GM12878 (cell line): ENCODE measurements around the gene KIAA1328. TPM values are rescaled to one million over a fixed set of nuclear protein-coding genes. Genes with fewer than 3 reads are reported as not detected.

Experiments
- ATAC-seq: fragments of 200-7000 bp; cut with Tn5 transposase; 3 replicates; pipeline ENCODE4 v1.9.1; 2020; ENCODE audit warnings: mild to moderate bottlenecking, moderate library complexity
- BruUV-seq: library from RNA; stranded (reverse); fragments of 400-500 nt; replicated peaks from 2 replicates; lab custom pipeline; 2021; lab: Mats Ljungman, UMichigan
- CTCF ChIA-PET: fragments of 300-600 bp; sonication (Branson Sonifier 250); formaldehyde crosslinking; extraction: SDS; loops from one replicate; lab custom pipeline; 2021; ENCODE audit warnings: inconsistent platforms; lab: Yijun Ruan, JAX
- POLR2A ChIA-PET: fragments of 350-600 bp; formaldehyde crosslinking; extraction: SDS; loops from one replicate; lab custom pipeline; 2021; ENCODE audit warnings: inconsistent platforms; lab: Charles Lee
- RAD21 ChIA-PET: fragments of 300-600 bp; sonication (Branson Sonifier 250); formaldehyde crosslinking; loops from one replicate; lab custom pipeline; 2023; ENCODE audit warnings: antibody characterized with exemption; ENCODE audit not compliant: unreplicated experiment; lab: Charles Lee
- SMC1A ChIA-PET: fragments of 300-600 bp; sonication (Branson Sonifier 250); formaldehyde crosslinking; loops from one replicate; lab custom pipeline; 2023; ENCODE audit not compliant: unreplicated experiment, uncharacterized antibody; lab: Charles Lee
- DNase-seq: peaks from one replicate; pipeline ENCODE4 v3.0.0-alpha.2; 2011; ENCODE audit warnings: low read depth, low spot score
- FAIRE-seq: peaks from 3 replicates; lab custom pipeline; 2011; peaks lifted over from hg19 to GRCh38; lab: Jason Lieb, UNC
- H2AFZ ChIP-seq: 2 replicates; pipeline ENCODE4 v1.6.0; 2011; ENCODE audit warnings: low read depth, low read length, control low read depth; ENCODE audit not compliant: control insufficient read depth
- H3K27ac ChIP-seq: 2 replicates; pipeline ENCODE4 v1.5.1; 2011; ENCODE audit warnings: control low read depth; ENCODE audit not compliant: control insufficient read depth, insufficient read depth
- H3K27me3 ChIP-seq, 2 experiments: replicated peaks in 1 of 2; 2 replicates each; pipeline versions ENCODE4 v1.6.0 to v1.6.1; 2011; ENCODE audit warnings: low read length in 1 of 2; ENCODE audit not compliant: control insufficient read depth in 2 of 2, insufficient read depth in 2 of 2
- H3K36me3 ChIP-seq, 2 experiments: 2 replicates each; pipeline ENCODE4 v1.5.1; 2011; ENCODE audit warnings: low read length in 1 of 2; ENCODE audit not compliant: control insufficient read depth in 2 of 2, insufficient read depth in 2 of 2
- H3K4me1 ChIP-seq: 2 replicates; pipeline ENCODE4 v1.6.1; 2011; ENCODE audit warnings: mild to moderate bottlenecking, low read length, moderate library complexity, mixed read lengths; ENCODE audit not compliant: control insufficient read depth, insufficient read depth
- H3K4me2 ChIP-seq: 2 replicates; pipeline ENCODE4 v1.6.0; 2011; ENCODE audit warnings: control low read depth; ENCODE audit not compliant: control insufficient read depth, insufficient read depth
- H3K4me3 ChIP-seq: fragments of 200-600 bp; sonication (generic); 2 replicates; pipeline ENCODE4 v1.5.1; 2016
- H3K79me2 ChIP-seq: 2 replicates; pipeline ENCODE4 v1.6.0; 2011; ENCODE audit warnings: low read length; ENCODE audit not compliant: control insufficient read depth, insufficient read depth
- H3K9ac ChIP-seq: 2 replicates; pipeline ENCODE4 v1.8.0; 2011; ENCODE audit warnings: low read length, control low read depth, mixed read lengths; ENCODE audit not compliant: control insufficient read depth, insufficient read depth
- H3K9me3 ChIP-seq: replicated peaks from 3 replicates; pipeline ENCODE4 v1.5.1; 2011; ENCODE audit warnings: mild to moderate bottlenecking, low read length; ENCODE audit not compliant: control insufficient read depth, insufficient read depth
- H4K20me1 ChIP-seq: 2 replicates; pipeline ENCODE4 v1.6.0; 2011; ENCODE audit not compliant: control insufficient read depth, insufficient read depth
- EP300 ChIP-seq, 2 experiments: fragments of 150-350 bp in 1 of 2; IDR thresholded peaks; 2 replicates each; pipeline ENCODE4 v1.6.1; 2011 to 2012; ENCODE audit warnings: low read depth in 2 of 2, low read length in 2 of 2, borderline replicate concordance in 1 of 2, improper control_type of control experiment in 1 of 2, inconsistent platforms in 1 of 2; ENCODE audit not compliant: control insufficient read depth in 1 of 2
- PAX5 ChIP-seq: IDR thresholded peaks from 2 replicates; pipeline ENCODE4 v1.6.1; 2011; ENCODE audit warnings: low read depth, low read length, borderline replicate concordance
- POLR2AphosphoS5 ChIP-seq: IDR thresholded peaks from 2 replicates; pipeline ENCODE4 v1.6.1; 2011; ENCODE audit warnings: mild to moderate bottlenecking, low read length, inconsistent platforms
- ZBTB4 ChIP-seq: fragments of 450-650 bp; formaldehyde crosslinking; IDR thresholded peaks from 2 replicates; pipeline ENCODE4 v1.4.0; 2022; ENCODE audit warnings: mild to moderate bottlenecking, moderate library complexity
- ZNF622 ChIP-seq: fragments of 450-650 bp; IDR thresholded peaks from 2 replicates; pipeline ENCODE4 v1.6.1; 2017; ENCODE audit warnings: mild to moderate bottlenecking, inconsistent platforms
- WGBS: methylation state at CpG from one replicate; pipeline ENCODE4 v1.1.6; 2016; ENCODE audit warnings: low lambda C conversion rate; ENCODE audit not compliant: insufficient replicate concordance, insufficient coverage; ENCODE audit errors: missing lambda C conversion rate; 5-methylcytosine and 5-hydroxymethylcytosine counted together
- in situ Hi-C: fragments of 300-500 bp; cut with MboI; formaldehyde crosslinking; loops from 9 replicates; pipeline ENCODE4 v1.14.3; 2018; ENCODE audit warnings: mixed read lengths
- intact Hi-C: fragments of 100-400 bp; cut with micrococcal nuclease; formaldehyde crosslinking; loops from one replicate; pipeline ENCODE4 v1.14.2; 2022; ENCODE audit not compliant: unreplicated experiment
- polyA plus RNA-seq, 11 experiments: library from polyadenylated mRNA; depleted of rRNA in 4 of 11; unstranded in 6 of 11; stranded (reverse) in 5 of 11; fragments of >200 nt; fragmentation: Nextera tagmentation in 4 of 11; fragmentation: Illumina TruSeq in 1 of 11; extraction: Ambion mirVana in 4 of 11; extraction: Trizol in 1 of 11; gene quantifications; 1 replicate in 1 of 11; 2 replicates in 10 of 11; pipeline versions ENCODE4 v1.2.1 to v1.2.3, GENCODE V29; 2011 to 2016; ENCODE audit warnings: inconsistent platforms in 2 of 11, missing spikeins in 2 of 11, low read depth in 1 of 11
- total RNA-seq, 4 experiments: library from RNA; depleted of rRNA in 3 of 4; stranded (reverse); fragments of >200 nt in 3 of 4; fragmentation: Illumina TruSeq in 1 of 4; extraction: Trizol in 1 of 4; gene quantifications; 2 replicates each; pipeline versions ENCODE4 v1.2.1 to v1.2.3, GENCODE V29; 2013 to 2021

Gene KIAA1328
- total and polyA plus RNA-seq, 10 of the 15 experiments (the other 5 are each of a cell fraction or from before 2014, with no cell fraction given) = 3.1 to 7.1 (median 4.6) TPM

GRCh38 chr18:37244618-37245017 lies 415.7 kb downstream of the KIAA1328 start:
- intact Hi-C loops = no loop called here
- Histone ChIP-seq H3K79me2 (no peaks in the 10 kb centered on the region), H3K9ac (no peak overlapping the region), H3K4me1 (no peaks in the 10 kb centered on the region), H3K27me3 (peaks cover 0 to 2% of the 10 kb centered on the region in 2 experiments; a peak in 3 of 4 replicates)
- in situ Hi-C loops = no loop called here
- POLR2A ChIA-PET = no interaction called here
- BruUV-seq = no TSS peak
- SMC1A ChIA-PET = no interaction called here
- WGBS = 42% methylated on average over 13 of the region's 13 CpGs
- no peak for TF ChIP-seq EP300 (IDR thresholded peaks at IDR 0.05; ENCODE audit: borderline replicate concordance in 1 of 2, control insufficient read depth in 1 of 2, low read depth in 2 of 2, low read length in 2 of 2)
- TF ChIP-seq POLR2AphosphoS5 = no peak
- no peak for TF ChIP-seq PAX5
- no peak for TF ChIP-seq ZNF622
- TF ChIP-seq, all 136 proteins: peak for 0
- Histone ChIP-seq H3K4me2 (no peak overlapping the region), H2AFZ (no peak overlapping the region), H3K36me3 (no peaks in the 10 kb centered on the region), H4K20me1 (no peaks in the 10 kb centered on the region), H3K4me3 (no peak overlapping the region), H3K27ac (no peak overlapping the region), H3K9me3 (no peaks in the 10 kb centered on the region)
- CTCF ChIA-PET = no interaction called here
- RAD21 ChIA-PET = no interaction called here
- no peak for FAIRE-seq
- no peak for DNase-seq
- no peak for ATAC-seq

GRCh38 chr18:37246779-37247340 lies 417.9 kb downstream of the KIAA1328 start:
- SMC1A ChIA-PET = no interaction called here

More at GRCh38 chr18:37246779-37247340, 417.9 kb downstream of the KIAA1328 start:
- FAIRE-seq (no peak), ATAC-seq (peak; percentile 40), DNase-seq (no peak)
- ChIA-PET RAD21 (no interaction called here), POLR2A (no interaction called here), CTCF (interaction anchor here (1.3 kb wide), 1 partner anchor 14 kb away, joined by 3 read pairs; no protein-coding TSS in a partner anchor)
- Histone ChIP-seq H4K20me1 (no peaks in the 10 kb centered on the region), H2AFZ (no peak overlapping the region), H3K9me3 (no peaks in the 10 kb centered on the region), H3K4me3 (no peak overlapping the region), H3K9ac (no peak overlapping the region), H3K27me3 (peaks cover 0 to 4% of the 10 kb centered on the region in 2 experiments), H3K4me2 (no peak overlapping the region), H3K27ac (no peak overlapping the region), H3K79me2 (no peaks in the 10 kb centered on the region), H3K4me1 (no peaks in the 10 kb centered on the region), H3K36me3 (no peaks in the 10 kb centered on the region)
- in situ Hi-C loops = no loop called here
- no peak for TF ChIP-seq ZBTB4 (CRISPR knock-in tag)
- BruUV-seq = no TSS peak
- 41% methylated on average over 13 of the region's 13 CpGs for WGBS
- intact Hi-C loops = no loop called here
